IPS DF 6.9 (cell line): ENCODE measurements around the gene ZG16B.

ENCODE experiments used
- DNase-seq: peaks from one replicate; pipeline ENCODE4 v3.0.0-alpha.2; 2013; ENCODE audit warnings: low read depth, low spot score
- H3K27ac ChIP-seq: one replicate; pipeline ENCODE4 v1.5.1; 2013; ENCODE audit warnings: low read length, control low read depth
- H3K27me3 ChIP-seq: 2 replicates; pipeline ENCODE4 v1.6.1; 2013; ENCODE audit warnings: mild to moderate bottlenecking, low read length; ENCODE audit not compliant: control insufficient read depth, insufficient read depth
- H3K36me3 ChIP-seq: 2 replicates; pipeline ENCODE4 v1.6.1; 2013; ENCODE audit warnings: low read length; ENCODE audit not compliant: control insufficient read depth, insufficient read depth
- H3K4me1 ChIP-seq: 2 replicates; pipeline ENCODE4 v1.6.1; 2013; ENCODE audit warnings: low read length; ENCODE audit not compliant: control insufficient read depth, insufficient read depth
- H3K4me3 ChIP-seq: 2 replicates; pipeline ENCODE4 v1.5.1; 2013; ENCODE audit warnings: mild to moderate bottlenecking, low read length
- H3K9me3 ChIP-seq: 2 replicates; pipeline ENCODE4 v1.6.1; 2013; ENCODE audit warnings: low read length, inconsistent platforms; ENCODE audit not compliant: control insufficient read depth, insufficient read depth
- WGBS: extraction: QIAGEN DNeasy Blood & Tissue Kit; methylation state at CpG from one replicate; pipeline ENCODE4 v1.1.7; 2013; ENCODE audit warnings: mixed read lengths, missing lambda C conversion rate; ENCODE audit not compliant: insufficient read length, insufficient coverage; 5-methylcytosine and 5-hydroxymethylcytosine counted together

ZG16B gene

DNA sequence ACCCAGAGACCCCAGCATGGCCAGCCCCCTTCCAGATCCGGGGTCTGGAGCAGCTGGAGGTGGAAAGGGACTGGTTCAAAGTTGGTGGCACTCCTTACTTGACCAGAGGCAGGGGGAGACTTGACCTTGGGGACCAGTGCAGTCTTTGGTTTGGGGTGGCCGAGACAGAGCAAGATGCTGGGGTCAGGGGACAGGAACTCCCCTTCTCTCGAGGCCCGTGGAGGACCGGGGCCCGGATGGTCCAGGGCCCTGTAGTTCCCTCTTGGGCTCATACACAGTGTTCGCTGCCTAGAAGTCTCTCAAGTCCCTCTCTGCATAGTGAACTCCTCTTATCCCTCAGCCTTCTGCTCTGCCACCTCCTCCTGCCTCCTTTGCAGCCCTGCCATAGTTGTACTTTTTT lies 42.1 kb upstream of the ZG16B start:
- no peak overlapping the region for H3K4me3 ChIP-seq
- H3K36me3 ChIP-seq = no peaks in the 10 kb centered on the region
- 0 out of 2 replicates have a peak, but pooled peaks cover 1% of the 10 kb centered on the region for H3K27me3 ChIP-seq
- no peak for DNase-seq
- H3K9me3 ChIP-seq = no peaks in the 10 kb centered on the region
- WGBS = no CpG with 5 or more reads among the region's 7 CpGs
- no peak overlapping the region for H3K27ac ChIP-seq
- no peaks in the 10 kb centered on the region; the same call in 1 of the 2 replicates for H3K4me1 ChIP-seq

DNA sequence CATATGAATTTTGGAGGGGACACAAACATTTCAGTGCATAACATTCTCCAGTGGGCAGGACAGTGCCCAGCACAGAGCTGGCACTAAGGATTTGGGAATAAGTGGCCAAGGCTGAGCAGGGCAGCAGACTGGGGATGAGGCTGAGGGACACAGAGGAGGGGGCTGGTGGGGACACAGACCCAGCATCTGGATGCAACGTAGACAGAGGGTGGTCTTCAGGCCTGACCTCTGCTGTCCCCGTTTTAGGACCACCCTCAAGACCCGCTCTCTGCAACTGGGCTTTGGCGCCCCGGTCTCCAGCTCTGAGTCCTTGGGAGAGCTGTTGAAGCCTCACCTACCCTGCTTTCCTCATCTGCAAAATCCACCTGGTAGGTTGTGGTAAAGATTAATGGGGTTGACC lies 39.5 kb upstream of the ZG16B start:
- no peak overlapping the region for H3K27ac ChIP-seq
- 0 out of 2 replicates have a peak, but pooled peaks cover 1% of the 10 kb centered on the region for H3K27me3 ChIP-seq
- no peaks in the 10 kb centered on the region; the same call in 1 of the 2 replicates for H3K4me1 ChIP-seq
- no peak for DNase-seq
- no CpG with 5 or more reads among the region's 5 CpGs for WGBS
- H3K4me3 ChIP-seq = no peak overlapping the region
- H3K9me3 ChIP-seq = no peaks in the 10 kb centered on the region
- no peaks in the 10 kb centered on the region for H3K36me3 ChIP-seq

DNA sequence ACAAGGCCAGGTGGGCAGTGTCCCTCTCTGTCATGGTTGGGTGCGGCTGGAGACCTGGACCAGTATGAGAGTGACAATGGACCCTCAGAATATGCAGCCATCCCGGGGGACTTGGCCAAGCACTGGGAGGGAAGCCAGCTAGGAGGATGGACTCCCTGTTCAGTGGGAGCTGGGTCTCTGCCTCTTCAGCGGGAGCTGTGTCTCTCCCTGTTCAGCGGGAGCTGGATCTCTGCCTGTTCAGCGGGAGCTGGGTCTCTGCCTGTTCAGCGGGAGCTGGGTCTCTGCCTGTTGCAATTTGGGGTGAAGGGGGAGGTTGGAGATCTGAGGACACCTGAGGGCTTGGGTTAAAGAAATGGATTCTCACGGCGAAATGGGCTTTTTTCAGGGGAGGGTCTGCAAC lies 38.9 kb upstream of the ZG16B start:
- WGBS = no CpG with 5 or more reads among the region's 8 CpGs
- no peak for DNase-seq
- Histone ChIP-seq H3K9me3 (no peaks in the 10 kb centered on the region), H3K27ac (no peak overlapping the region), H3K27me3 (0 out of 2 replicates have a peak, but pooled peaks cover 1% of the 10 kb centered on the region), H3K4me1 (no peaks in the 10 kb centered on the region; the same call in 1 of the 2 replicates), H3K4me3 (no peak overlapping the region), H3K36me3 (no peaks in the 10 kb centered on the region)

DNA sequence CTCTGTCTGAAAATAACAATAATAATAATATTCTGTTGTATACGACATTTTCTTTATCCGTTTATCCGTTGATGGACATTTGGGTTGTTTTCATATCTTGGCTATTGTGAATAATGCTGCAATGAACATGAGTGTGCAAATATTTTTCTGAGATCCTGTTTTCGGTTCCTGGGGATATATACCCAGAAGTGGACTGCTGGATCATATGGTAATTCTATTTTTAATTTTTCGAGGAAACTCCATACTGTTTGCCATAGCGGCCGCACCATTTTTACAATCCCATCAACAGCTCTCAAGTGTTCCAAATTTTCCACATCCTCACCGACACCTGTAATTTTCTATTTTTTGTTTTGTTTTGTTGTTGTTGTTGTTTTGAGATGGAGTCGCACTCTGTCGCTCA lies 37.2 kb upstream of the ZG16B start:
- Histone ChIP-seq H3K4me3 (no peak overlapping the region), H3K9me3 (no peaks in the 10 kb centered on the region), H3K27ac (no peak overlapping the region), H3K4me1 (no peaks in the 10 kb centered on the region), H3K27me3 (0 out of 2 replicates have a peak, but pooled peaks cover 1% of the 10 kb centered on the region), H3K36me3 (no peaks in the 10 kb centered on the region)
- no peak for DNase-seq
- WGBS = no CpG with 5 or more reads among the region's 10 CpGs

DNA sequence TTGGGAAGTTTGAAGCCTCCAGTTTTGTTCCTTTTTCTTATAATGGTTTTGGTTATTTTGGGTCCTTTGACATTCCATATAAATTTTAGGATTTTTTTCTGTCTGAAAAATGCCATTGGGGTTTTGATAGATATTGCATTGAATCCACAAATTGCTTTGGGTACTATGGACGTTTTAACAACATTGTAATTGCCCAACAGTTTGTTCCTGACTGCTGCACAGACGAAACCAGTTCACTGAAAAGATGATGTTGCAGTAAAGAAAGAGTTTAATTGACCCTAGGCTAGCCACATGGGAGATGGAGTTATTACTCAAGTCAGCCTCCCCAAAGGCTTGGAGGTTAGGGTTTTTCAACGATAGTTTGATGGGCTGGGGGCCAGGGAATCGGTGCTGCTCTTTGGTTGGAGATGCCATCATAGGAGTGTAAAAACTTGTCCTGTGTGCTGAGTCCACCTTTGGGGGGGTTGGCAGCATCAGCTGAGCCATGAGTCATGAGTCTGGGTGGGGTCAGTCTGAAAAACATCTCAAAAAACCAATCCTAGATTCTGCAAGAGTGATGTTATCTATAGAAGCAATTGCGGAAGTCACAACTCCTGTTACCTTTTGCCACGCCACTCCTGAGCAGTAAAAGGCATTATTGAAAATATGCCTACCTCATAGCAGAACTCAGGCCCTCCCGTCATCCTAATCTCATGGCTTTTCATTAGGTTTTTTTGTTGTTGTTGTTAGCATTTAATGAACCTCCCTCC lies 34.5 kb upstream of the ZG16B start:
- Histone ChIP-seq H3K9me3 (no peaks in the 10 kb centered on the region), H3K27ac (no peak overlapping the region), H3K4me3 (no peak overlapping the region), H3K4me1 (no peaks in the 10 kb centered on the region), H3K27me3 (no peaks in the 10 kb centered on the region), H3K36me3 (no peaks in the 10 kb centered on the region)
- no peak for DNase-seq
- WGBS = no CpG with 5 or more reads among the region's 7 CpGs

DNA sequence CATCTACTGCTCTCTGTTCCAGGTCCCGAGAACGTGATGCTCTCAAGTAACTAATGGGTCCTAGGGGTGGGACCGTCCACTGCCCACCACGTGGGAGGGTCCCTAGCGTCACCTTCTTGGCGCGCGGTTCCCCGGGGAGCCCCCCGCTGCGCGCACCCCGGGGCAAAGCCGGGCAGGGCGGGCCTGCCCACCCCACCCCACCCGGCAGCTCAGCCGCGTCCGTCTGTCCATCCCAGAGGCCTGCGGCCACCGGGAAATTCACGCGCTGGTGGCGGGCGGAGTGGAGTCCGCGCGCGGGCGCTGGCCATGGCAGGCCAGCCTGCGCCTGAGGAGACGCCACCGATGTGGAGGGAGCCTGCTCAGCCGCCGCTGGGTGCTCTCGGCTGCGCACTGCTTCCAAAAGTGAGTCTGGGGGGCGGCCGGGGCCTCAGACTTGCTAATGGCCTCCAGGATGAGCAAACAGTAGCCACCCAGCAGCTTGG lies 31.3 kb upstream of the ZG16B start:
- Histone ChIP-seq H3K27ac (no peak overlapping the region), H3K4me1 (no peaks in the 10 kb centered on the region), H3K4me3 (no peak overlapping the region), H3K9me3 (no peaks in the 10 kb centered on the region), H3K36me3 (no peaks in the 10 kb centered on the region), H3K27me3 (no peaks in the 10 kb centered on the region)
- no peak for DNase-seq
- WGBS = no CpG with 5 or more reads among the region's 39 CpGs

DNA sequence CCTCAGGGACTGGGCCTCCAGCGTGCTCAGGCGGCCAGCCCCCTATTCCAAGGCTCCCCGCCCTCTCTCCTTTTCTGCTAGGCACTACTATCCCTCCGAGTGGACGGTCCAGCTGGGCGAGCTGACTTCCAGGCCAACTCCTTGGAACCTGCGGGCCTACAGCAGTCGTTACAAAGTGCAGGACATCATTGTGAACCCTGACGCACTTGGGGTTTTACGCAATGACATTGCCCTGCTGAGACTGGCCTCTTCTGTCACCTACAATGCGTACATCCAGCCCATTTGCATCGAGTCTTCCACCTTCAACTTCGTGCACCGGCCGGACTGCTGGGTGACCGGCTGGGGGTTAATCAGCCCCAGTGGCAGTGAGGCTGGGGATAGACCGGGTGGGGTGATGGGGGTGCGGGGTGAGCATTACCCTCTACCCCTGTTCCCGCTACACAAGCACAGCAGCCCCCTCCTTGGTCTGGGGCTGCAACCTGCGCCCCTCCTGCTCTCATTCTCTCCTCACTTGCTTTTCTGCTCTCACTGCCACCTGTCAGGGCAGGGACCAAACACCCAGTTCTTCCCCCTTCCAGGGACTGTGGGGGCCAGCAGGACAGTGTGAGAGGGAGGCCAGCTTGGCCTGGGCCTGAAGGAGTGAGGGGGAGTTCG lies 30.8 kb upstream of the ZG16B start:
- DNase-seq = no peak
- H3K9me3 ChIP-seq = no peaks in the 10 kb centered on the region
- H3K36me3 ChIP-seq = no peaks in the 10 kb centered on the region
- no peak overlapping the region for H3K27ac ChIP-seq
- no peak overlapping the region for H3K4me3 ChIP-seq
- WGBS = no CpG with 5 or more reads among the region's 21 CpGs
- H3K4me1 ChIP-seq = no peaks in the 10 kb centered on the region
- H3K27me3 ChIP-seq = no peaks in the 10 kb centered on the region

DNA sequence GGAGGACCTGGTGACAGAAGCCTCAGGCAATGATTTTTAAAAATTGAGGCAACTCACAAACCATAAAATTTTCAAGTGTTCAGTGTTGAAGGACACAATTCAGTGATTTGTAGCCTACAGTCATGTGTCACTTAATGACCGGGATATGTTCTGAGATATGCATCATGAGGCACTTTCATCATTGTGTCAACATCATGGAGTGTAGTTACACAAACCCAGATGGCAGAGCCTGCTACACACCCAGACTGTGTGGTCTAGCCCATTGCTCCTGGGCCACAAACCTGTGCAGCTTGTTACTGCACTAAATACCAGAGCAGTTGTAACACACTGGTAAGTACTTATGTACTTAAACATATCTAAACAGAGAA lies 30.3 kb upstream of the ZG16B start:
- DNase-seq = no peak
- WGBS = no CpG with 5 or more reads among the region's 1 CpG
- no peaks in the 10 kb centered on the region for H3K36me3 ChIP-seq
- H3K27ac ChIP-seq = no peak overlapping the region
- H3K27me3 ChIP-seq = no peaks in the 10 kb centered on the region
- no peaks in the 10 kb centered on the region for H3K9me3 ChIP-seq
- no peaks in the 10 kb centered on the region for H3K4me1 ChIP-seq
- H3K4me3 ChIP-seq = no peak overlapping the region

DNA sequence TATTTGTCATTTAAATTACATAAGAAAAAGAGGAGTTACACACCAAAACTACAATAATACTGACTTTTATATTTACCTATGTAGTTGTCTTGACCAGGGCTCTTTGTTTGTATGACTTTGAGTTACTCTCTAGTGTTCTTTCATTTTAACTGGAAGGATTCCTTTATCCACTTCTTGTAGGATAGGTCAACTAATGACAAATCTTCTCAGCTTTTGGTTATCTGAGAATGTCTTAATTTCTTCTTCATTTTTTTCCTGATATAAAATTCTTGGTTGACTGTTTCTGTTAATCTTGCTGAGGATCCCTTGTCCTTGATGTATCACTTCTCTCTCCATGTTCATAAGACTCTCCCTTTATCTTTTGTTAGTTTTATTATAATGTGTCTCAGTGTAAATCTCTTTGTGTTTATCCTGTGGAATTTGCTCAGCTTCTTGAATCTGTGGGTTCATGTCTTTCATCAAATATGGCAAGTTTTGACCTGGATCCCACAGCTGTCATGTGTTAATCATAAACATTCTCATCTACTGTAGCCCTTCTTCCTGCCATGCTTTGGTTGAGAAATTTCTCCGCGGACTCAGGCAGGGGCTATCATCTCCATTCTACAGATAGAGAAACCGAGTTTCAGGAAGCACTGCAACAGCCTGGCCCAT lies 26.4 kb upstream of the ZG16B start:
- Histone ChIP-seq H3K9me3 (no peaks in the 10 kb centered on the region), H3K4me3 (no peak overlapping the region), H3K27me3 (no peaks in the 10 kb centered on the region), H3K4me1 (no peaks in the 10 kb centered on the region), H3K27ac (no peak overlapping the region), H3K36me3 (no peaks in the 10 kb centered on the region)
- DNase-seq = no peak
- WGBS = no CpG with 5 or more reads among the region's 3 CpGs

DNA sequence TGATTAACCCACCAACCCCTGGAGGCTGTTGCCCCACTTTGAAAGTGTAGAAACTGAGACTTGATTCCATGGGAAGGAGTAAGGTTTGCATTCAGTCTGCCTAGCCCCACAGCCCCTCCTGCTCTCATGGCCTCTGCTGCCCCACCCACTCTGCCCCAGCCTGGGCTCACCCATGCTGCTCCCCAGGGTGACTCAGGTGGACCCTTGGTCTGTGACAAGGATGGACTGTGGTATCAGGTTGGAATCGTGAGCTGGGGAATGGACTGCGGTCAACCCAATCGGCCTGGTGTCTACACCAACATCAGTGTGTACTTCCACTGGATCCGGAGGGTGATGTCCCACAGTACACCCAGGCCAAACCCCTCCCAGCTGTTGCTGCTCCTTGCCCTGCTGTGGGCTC lies 25.4 kb upstream of the ZG16B start:
- Histone ChIP-seq H3K27ac (no peak overlapping the region), H3K4me1 (no peaks in the 10 kb centered on the region), H3K4me3 (no peak overlapping the region), H3K36me3 (no peaks in the 10 kb centered on the region), H3K27me3 (no peaks in the 10 kb centered on the region), H3K9me3 (no peaks in the 10 kb centered on the region)
- WGBS = no CpG with 5 or more reads among the region's 4 CpGs
- DNase-seq = no peak
